HG02642 (cell line): ENCODE data around the gene CLINT1.

Experiments used
- ATAC-seq: cut with Tn5 transposase; IDR thresholded peaks from one replicate; pipeline ENCODE4 v1.9.1; 2021; ENCODE audit warnings: mild to moderate bottlenecking; ENCODE audit not compliant: unreplicated experiment, poor library complexity

Gene CLINT1

DNA sequence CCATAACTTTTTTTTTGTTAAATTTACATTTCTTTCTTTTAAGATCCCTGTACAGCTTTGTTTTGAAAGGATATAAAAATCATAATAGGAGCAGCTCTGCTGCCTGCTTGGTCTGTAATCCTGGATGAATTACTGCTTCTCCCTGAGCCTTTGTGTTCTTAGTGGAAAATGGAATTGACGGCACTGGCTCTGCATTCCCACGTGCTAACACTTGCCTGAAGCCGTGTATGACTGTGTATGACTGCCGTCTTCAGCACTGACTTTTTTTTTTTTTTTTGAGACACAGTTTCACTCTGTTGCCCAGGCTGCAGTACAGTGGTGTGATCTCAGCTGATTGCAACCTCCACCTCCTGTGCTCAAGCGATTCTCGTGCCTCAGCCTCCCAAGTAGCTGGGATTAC lies 123.0 kb downstream of the CLINT1 start:
- no peak for ATAC-seq
